ENCODE measurements around the gene AGBL4. TPM values are rescaled to one million over a fixed set of nuclear protein-coding genes. Genes with fewer than 3 reads are reported as not detected.

Gene AGBL4
- total and polyA plus RNA-seq, 9 of the 15 experiments (the other 6 are each of a cell fraction or from before 2014, with no cell fraction given): 0.11 TPM; not detected in 7

DNA sequence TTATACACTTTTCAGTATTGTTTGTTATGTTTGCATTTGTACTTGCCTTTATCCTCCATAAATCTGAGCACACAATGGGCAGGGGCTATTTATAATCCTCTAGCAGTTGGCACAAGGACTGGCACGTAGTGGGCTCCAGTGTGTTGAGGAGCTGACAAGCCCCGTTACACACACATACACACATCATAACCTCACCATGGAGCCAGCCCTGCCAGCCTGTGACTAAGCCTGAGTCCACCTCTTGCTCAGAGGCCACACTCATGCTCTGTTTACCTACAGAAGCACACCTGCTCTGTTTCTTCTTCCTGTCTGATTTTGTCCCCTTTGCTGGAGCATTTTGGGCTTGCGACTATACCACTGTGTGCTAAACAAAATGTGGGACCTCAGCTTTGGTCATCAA is 1487.3 kb downstream of the AGBL4 start (continued):
- TF ChIP-seq MIER1 (IDR thresholded peaks at IDR 0.05; ENCODE audit: low read depth) (no peak), NUFIP1 (IDR thresholded peaks at IDR 0.05; ENCODE audit: partially characterized antibody) (no peak), ZKSCAN8 (CRISPR knock-in tag; IDR thresholded peaks at IDR 0.05) (no peak)

DNA sequence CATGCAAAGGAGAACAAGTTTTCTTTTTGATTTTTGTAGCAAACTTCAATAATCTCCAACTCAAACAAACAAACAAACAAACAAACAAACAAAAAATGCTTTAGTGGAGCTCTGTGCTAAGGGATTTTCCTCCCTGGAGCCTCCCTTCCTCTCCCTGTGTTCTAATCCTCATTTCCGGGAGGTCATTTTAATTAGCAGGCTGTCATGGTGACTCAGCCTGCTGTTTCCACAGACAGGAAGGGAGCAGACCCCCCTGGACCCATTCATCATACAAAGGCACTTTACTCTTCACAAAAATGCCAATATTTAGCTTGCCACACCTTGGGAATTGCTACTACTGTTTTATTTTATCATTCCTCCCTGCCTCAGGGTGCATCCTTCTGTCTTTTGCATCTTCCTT is 1490.8 kb downstream of the AGBL4 start:
- POLR2A ChIA-PET: interaction anchor here (0.7 kb wide), 1 partner anchor 1311 kb away, joined by 3 read pairs; no protein-coding TSS in a partner anchor
- Histone ChIP-seq H3K36me3 (ENCODE audit: control insufficient read depth, insufficient read depth, low read length) (no peaks in the 10 kb centered on the region), H3K27ac (ENCODE audit: extremely low read depth, low read depth, low read length) (no peak overlapping the region), H3K27me3 (ENCODE audit: control insufficient read depth in 2 of 2, insufficient read depth in 2 of 2, low read length in 2 of 2) (no peaks in the 10 kb centered on the region), H2AFZ (ENCODE audit: low read depth, low read length) (no peak overlapping the region), H3K9me1 (ENCODE audit: control insufficient read depth, insufficient read depth, low read length) (no peaks in the 10 kb centered on the region), H3K9ac (ENCODE audit: insufficient read depth in 1 of 2, low read depth in 2 of 2, low read length in 2 of 2) (no peak overlapping the region), H3K9me3 (replicated peaks; ENCODE audit: control insufficient read depth, insufficient read depth, low read depth, low read length) (no peaks in the 10 kb centered on the region), H4K20me1 (replicated peaks; ENCODE audit: control insufficient read depth, insufficient read depth, low read length) (no peaks in the 10 kb centered on the region), H3K4me1 (replicated peaks in 1 of 2; ENCODE audit: control insufficient read depth in 2 of 2, insufficient read depth in 2 of 2, low read length in 2 of 2) (no peaks in the 10 kb centered on the region), H3K4me2 (ENCODE audit: insufficient read depth, low read length) (no peak overlapping the region), H3K4me3 (no peak overlapping the region), H3K79me2 (ENCODE audit: control insufficient read depth, insufficient read depth, low read length) (no peaks in the 10 kb centered on the region)
- 0% methylated on average over 1 of the region's 1 CpG for WGBS (ENCODE audit: insufficient coverage, low coverage, missing lambda C conversion rate)
- TF ChIP-seq PHB (CRISPR knock-in tag; IDR thresholded peaks at IDR 0.05): no peak
- TF ChIP-seq, protein P1, sequence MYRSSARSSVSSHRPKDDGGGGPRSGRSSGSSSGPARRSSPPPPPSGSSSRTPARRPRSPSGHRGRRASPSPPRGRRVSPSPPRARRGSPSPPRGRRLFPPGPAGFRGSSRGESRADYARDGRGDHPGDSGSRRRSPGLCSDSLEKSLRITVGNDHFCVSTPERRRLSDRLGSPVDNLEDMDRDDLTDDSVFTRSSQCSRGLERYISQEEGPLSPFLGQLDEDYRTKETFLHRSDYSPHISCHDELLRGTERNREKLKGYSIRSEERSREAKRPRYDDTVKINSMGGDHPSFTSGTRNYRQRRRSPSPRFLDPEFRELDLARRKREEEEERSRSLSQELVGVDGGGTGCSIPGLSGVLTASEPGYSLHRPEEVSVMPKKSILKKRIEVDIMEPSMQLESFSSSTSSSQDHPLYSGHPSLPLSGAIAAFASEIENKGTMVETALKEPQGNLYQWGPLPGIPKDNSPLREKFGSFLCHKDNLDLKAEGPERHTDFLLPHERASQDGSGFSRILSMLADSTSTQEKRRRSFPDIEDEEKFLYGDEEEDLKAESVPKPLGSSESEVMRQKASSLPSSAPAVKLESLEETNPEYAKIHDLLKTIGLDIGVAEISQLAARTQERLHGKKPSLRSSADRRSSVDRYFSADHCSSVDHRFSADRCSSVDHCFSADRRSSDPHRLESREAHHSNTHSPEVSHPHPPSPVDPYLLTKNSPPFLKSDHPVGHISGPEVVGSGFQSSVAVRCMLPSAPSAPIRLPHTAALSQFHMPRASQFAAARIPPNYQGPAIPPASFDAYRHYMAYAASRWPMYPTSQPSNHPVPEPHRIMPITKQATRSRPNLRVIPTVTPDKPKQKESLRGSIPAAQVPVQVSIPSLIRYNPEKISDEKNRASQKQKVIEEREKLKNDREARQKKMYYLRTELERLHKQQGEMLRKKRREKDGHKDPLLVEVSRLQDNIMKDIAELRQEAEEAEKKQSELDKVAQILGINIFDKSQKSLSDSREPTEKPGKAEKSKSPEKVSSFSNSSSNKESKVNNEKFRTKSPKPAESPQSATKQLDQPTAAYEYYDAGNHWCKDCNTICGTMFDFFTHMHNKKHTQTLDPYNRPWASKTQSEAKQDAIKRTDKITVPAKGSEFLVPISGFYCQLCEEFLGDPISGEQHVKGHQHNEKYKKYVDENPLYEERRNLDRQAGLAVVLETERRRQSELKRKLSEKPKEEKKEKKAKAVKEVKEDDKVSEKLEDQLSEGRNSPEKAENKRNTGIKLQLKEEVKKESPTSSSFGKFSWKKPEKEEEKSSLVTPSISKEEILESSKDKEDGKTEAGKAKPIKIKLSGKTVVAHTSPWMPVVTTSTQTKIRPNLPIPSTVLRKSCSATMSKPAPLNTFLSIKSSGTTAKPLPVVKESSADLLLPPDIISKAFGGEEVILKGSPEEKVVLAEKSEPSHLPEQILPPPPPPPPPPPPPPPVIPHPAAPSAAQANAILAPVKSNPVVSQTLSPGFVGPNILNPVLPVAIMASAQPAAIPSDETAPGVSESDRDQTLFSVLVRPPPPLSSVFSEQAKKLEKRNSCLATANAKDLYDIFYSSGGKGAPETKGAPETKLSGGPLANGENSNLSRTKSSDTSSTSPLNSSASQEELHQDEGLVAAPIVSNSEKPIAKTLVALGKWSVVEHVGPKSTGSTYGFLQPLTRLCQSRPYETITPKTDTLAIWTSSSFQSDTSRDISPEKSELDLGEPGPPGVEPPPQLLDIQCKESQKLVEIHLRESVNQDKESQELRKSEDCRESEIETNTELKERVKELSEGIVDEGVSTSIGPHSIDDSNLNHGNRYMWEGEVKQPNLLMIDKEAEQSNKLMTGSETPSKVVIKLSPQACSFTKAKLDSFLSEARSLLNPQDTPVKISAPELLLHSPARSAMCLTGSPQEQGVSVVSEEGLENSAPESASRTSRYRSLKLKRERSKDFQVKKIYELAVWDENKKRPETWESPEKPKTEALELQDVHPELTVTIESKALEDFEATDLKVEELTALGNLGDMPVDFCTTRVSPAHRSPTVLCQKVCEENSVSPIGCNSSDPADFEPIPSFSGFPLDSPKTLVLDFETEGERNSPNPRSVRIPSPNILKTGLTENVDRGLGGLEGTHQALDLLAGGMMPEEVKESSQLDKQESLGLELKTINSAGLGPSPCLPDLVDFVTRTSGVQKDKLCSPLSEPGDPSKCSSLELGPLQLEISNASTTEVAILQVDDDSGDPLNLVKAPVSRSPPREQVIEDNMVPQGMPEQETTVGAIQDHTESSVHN (IDR thresholded peaks at IDR 0.05; ENCODE audit: borderline replicate concordance in 1 of 2, low read depth in 1 of 2): no peak
- no peak for DNase-seq (ENCODE audit: extremely low read depth in 1 of 4, low spot score in 3 of 4)
- in situ Hi-C loops (cut with MboI): no loop called here
- intact Hi-C loops (cut with micrococcal nuclease): no loop called here
- no peak for FAIRE-seq
- no peak for ATAC-seq
- no TSS peak for BruUV-seq (replicated peaks)
- CTCF ChIA-PET (ENCODE audit: low intra/inter-chr PET ratio): no interaction called here
